Natural killer cell (primary cell): ENCODE results near the gene LBH. TPM values are rescaled to one million over a fixed set of nuclear protein-coding genes. Genes with fewer than 3 reads are reported as not detected.

ENCODE experiments used
- ATAC-seq, 3 donors: fragments of 150-1000 bp in 2 of 3; fragments of 200-7000 bp in 1 of 3; cut with Tn5 transposase; 1 replicate in 1 of 3; 2 replicates in 2 of 3; pipeline ENCODE4 v1.10.0; 2021; ENCODE audit warnings: mild to moderate bottlenecking in 2 of 3, moderate library complexity in 2 of 3
- DNase-seq, 2 donors: peaks; one replicate each; pipeline versions ENCODE4 v3.0.0 to v3.0.0-alpha.2; 2013 to 2021; ENCODE audit warnings: mixed read lengths in 1 of 2
- H3K27ac ChIP-seq: one replicate; pipeline ENCODE4 v1.5.1; 2013; ENCODE audit warnings: mild to moderate bottlenecking, low read length
- H3K27me3 ChIP-seq: one replicate; pipeline ENCODE4 v1.6.1; 2013; ENCODE audit warnings: low read length; ENCODE audit not compliant: control insufficient read depth, insufficient read depth
- H3K36me3 ChIP-seq: one replicate; pipeline ENCODE4 v1.6.1; 2013; ENCODE audit warnings: low read length; ENCODE audit not compliant: control insufficient read depth, insufficient read depth
- H3K4me1 ChIP-seq: one replicate; pipeline ENCODE4 v1.6.1; 2013; ENCODE audit warnings: low read length; ENCODE audit not compliant: control insufficient read depth, insufficient read depth
- H3K4me3 ChIP-seq: one replicate; pipeline ENCODE4 v1.5.1; 2013; ENCODE audit warnings: low read length
- H3K9me3 ChIP-seq: one replicate; pipeline ENCODE4 v1.6.1; 2013; ENCODE audit warnings: low read length; ENCODE audit not compliant: control insufficient read depth, insufficient read depth
- H3K27ac Mint-ChIP-seq, 2 donors: one replicate each; pipeline ENCODE4 v1.8.0; 2022; ENCODE audit warnings: mild to moderate bottlenecking in 2 of 2, mixed read lengths in 2 of 2, moderate library complexity in 1 of 2
- H3K27me3 Mint-ChIP-seq, 2 donors: one replicate each; pipeline ENCODE4 v1.8.0; 2022; ENCODE audit warnings: low read depth in 2 of 2, mixed read lengths in 2 of 2
- H3K36me3 Mint-ChIP-seq: one replicate; pipeline ENCODE4 v1.8.0; 2022; ENCODE audit warnings: mixed read lengths
- H3K4me1 Mint-ChIP-seq, 2 donors: one replicate each; pipeline ENCODE4 v1.8.0; 2022; ENCODE audit warnings: mixed read lengths in 2 of 2
- H3K4me3 Mint-ChIP-seq: one replicate; pipeline ENCODE4 v1.8.0; 2022; ENCODE audit warnings: mild to moderate bottlenecking, moderate library complexity, mixed read lengths
- H3K9me3 Mint-ChIP-seq, 2 donors: one replicate each; pipeline ENCODE4 v1.8.0; 2022; ENCODE audit warnings: mixed read lengths in 2 of 2
- CTCF ChIP-seq: fragments of 200-600 bp; IDR thresholded peaks from one replicate; pipeline ENCODE4 v1.8.0; 2022; ENCODE audit warnings: antibody characterized with exemption
- WGBS: methylation state at CpG from one replicate; pipeline ENCODE4 v1.1.7; 2013; ENCODE audit warnings: missing lambda C conversion rate; ENCODE audit not compliant: insufficient coverage; 5-methylcytosine and 5-hydroxymethylcytosine counted together
- intact Hi-C: fragments of 100-400 bp; cut with micrococcal nuclease; formaldehyde crosslinking; loops from one replicate; pipeline ENCODE4 v1.14.2; 2022
- total RNA-seq, 4 donors: library from RNA; stranded (reverse); fragments of 120-200 nt in 1 of 4; gene quantifications; one replicate each; pipeline versions ENCODE4 v1.2.3 to v1.2.4, GENCODE V29; 2013 to 2022

LBH gene
- total RNA-seq, 3 donors from 2014 or later (not counting 1 experiment from before 2014, with no cell fraction given), result 157 to 197 (median 158) TPM

- Histone ChIP-seq H3K4me1 (peaks cover 54% of the 10 kb centered on the region), H3K27me3 (no peaks in the 10 kb centered on the region), H3K36me3 (peaks cover 15% of the 10 kb centered on the region), H3K27ac (no peak overlapping the region), H3K4me3 (no peak overlapping the region), H3K9me3 (no peaks in the 10 kb centered on the region)
- Mint-ChIP-seq H3K4me1 (peaks cover 89 to 94% of the 10 kb centered on the region in 2 donors), H3K27me3 (no peaks in the 10 kb centered on the region), H3K9me3 (no peaks in the 10 kb centered on the region), H3K4me3 (no peak overlapping the region), H3K36me3 (no peaks in the 10 kb centered on the region), H3K27ac (peak overlapping the region; percentile 54)
- intact Hi-C loops, result no loop called here
- no peak for DNase-seq
- WGBS, result 84% methylated on average over 4 of the region's 6 CpGs
- TF ChIP-seq CTCF, result no peak
- no peak for ATAC-seq
These were observed 19.1 kb downstream of the LBH start for GRCh38 chr2:30250421-30250820.

- Mint-ChIP-seq H3K36me3 (no peaks in the 10 kb centered on the region), H3K27ac (peak overlapping the region; percentile 89 to 93), H3K4me3 (peak overlapping the region; percentile 63), H3K27me3 (no peaks in the 10 kb centered on the region), H3K9me3 (no peaks in the 10 kb centered on the region), H3K4me1 (peaks cover 88 to 91% of the 10 kb centered on the region in 2 donors)
- WGBS, result 36% methylated on average over 6 of the region's 7 CpGs
- ATAC-seq, result peak; percentile 51 to 77 (median 66)
- Histone ChIP-seq H3K27me3 (no peaks in the 10 kb centered on the region), H3K27ac (peak overlapping the region; percentile 67), H3K9me3 (no peaks in the 10 kb centered on the region), H3K4me3 (no peak overlapping the region), H3K36me3 (peaks cover 29% of the 10 kb centered on the region), H3K4me1 (peaks cover 60% of the 10 kb centered on the region)
- no peak for TF ChIP-seq CTCF
- peak; percentile 42 to 47 for DNase-seq
- intact Hi-C loops, result loop anchor here (1.0 kb wide), 1 partner anchor 13 kb away; no protein-coding TSS in a partner anchor
These were observed 21.7 kb downstream of the LBH start for GRCh38 chr2:30252723-30253701.

GRCh38 chr2:30253873-30254684 lies 22.7 kb downstream of the LBH start:
- H3K4me1 ChIP-seq, result peaks cover 64% of the 10 kb centered on the region
- peak overlapping the region; percentile 67 for H3K27ac ChIP-seq
- H3K27me3 ChIP-seq, result no peaks in the 10 kb centered on the region
- DNase-seq (no peak), ATAC-seq (no peak)
- Mint-ChIP-seq H3K4me1 (peaks cover 77 to 80% of the 10 kb centered on the region in 2 donors), H3K27ac (peak overlapping the region; percentile 89 to 93), H3K4me3 (peak overlapping the region; percentile 63), H3K27me3 (no peaks in the 10 kb centered on the region), H3K36me3 (peaks cover under 1% of the 10 kb centered on the region), H3K9me3 (no peaks in the 10 kb centered on the region)
- intact Hi-C loops, result loop anchor here (1.0 kb wide), 1 partner anchor 12 kb away; no protein-coding TSS in a partner anchor
- no peaks in the 10 kb centered on the region for H3K9me3 ChIP-seq
- no peak for TF ChIP-seq CTCF
- WGBS, result 82% methylated on average over 6 of the region's 9 CpGs
- H3K36me3 ChIP-seq, result peaks cover 40% of the 10 kb centered on the region
- no peak overlapping the region for H3K4me3 ChIP-seq
